WTC11 (cell line): ENCODE results near the gene IL17RC. TPM values are rescaled to one million over a fixed set of nuclear protein-coding genes. Genes with fewer than 3 reads are reported as not detected.

Experiments
- CREB1 ChIP-seq: sonication (generic); formaldehyde crosslinking; IDR thresholded peaks from 2 replicates; pipeline ENCODE4 v1.8.0; 2023; ENCODE audit warnings: mild to moderate bottlenecking, missing genetic modification reagents
- ERG ChIP-seq: fragments of 250-450 bp; sonication (Bioruptor Pico); IDR thresholded peaks from 2 replicates; pipeline ENCODE4 v1.8.0; 2021; ENCODE audit warnings: mild to moderate bottlenecking
- FOXJ3 ChIP-seq: sonication (generic); formaldehyde crosslinking; IDR thresholded peaks from 2 replicates; pipeline ENCODE4 v1.9.0; 2021; ENCODE audit warnings: missing genetic modification reagents, mild to moderate bottlenecking, borderline replicate concordance
- GABPB1 ChIP-seq: sonication (generic); formaldehyde crosslinking; IDR thresholded peaks from 2 replicates; pipeline ENCODE4 v1.8.1; 2023; ENCODE audit warnings: mild to moderate bottlenecking, missing genetic modification reagents
- GRHL2 ChIP-seq: fragments of 250-450 bp; sonication (Bioruptor Pico); IDR thresholded peaks from 2 replicates; pipeline ENCODE4 v1.8.0; 2022; ENCODE audit warnings: mild to moderate bottlenecking, moderate library complexity; ENCODE audit not compliant: insufficient replicate concordance, severe bottlenecking
- IRF2 ChIP-seq: sonication (generic); formaldehyde crosslinking; IDR thresholded peaks from 2 replicates; pipeline ENCODE4 v1.8.0; 2022; ENCODE audit warnings: low read depth, missing genetic modification reagents, borderline replicate concordance
- NFYB ChIP-seq: sonication (generic); formaldehyde crosslinking; conservative IDR thresholded peaks from 2 replicates; pipeline ENCODE4 v1.8.0; 2022; ENCODE audit warnings: low read depth, missing genetic modification reagents
- PREB ChIP-seq: sonication (generic); formaldehyde crosslinking; IDR thresholded peaks from 2 replicates; pipeline ENCODE4 v1.8.1; 2022; ENCODE audit warnings: mild to moderate bottlenecking, missing genetic modification reagents, moderate library complexity, borderline replicate concordance
- TEAD1 ChIP-seq: sonication (generic); formaldehyde crosslinking; IDR thresholded peaks from 2 replicates; pipeline ENCODE4 v1.8.0; 2022; ENCODE audit warnings: mild to moderate bottlenecking, missing genetic modification reagents
- USF1 ChIP-seq: sonication (generic); formaldehyde crosslinking; IDR thresholded peaks from 2 replicates; pipeline ENCODE4 v1.8.0; 2022; ENCODE audit warnings: mild to moderate bottlenecking, missing genetic modification reagents
- ZNF396 ChIP-seq: fragments of 250-450 bp; sonication (Bioruptor Pico); IDR thresholded peaks from 2 replicates; pipeline ENCODE4 v1.8.0; 2021; ENCODE audit warnings: mild to moderate bottlenecking, moderate library complexity, borderline replicate concordance
- ZNF423 ChIP-seq: fragments of 250-450 bp; sonication (Bioruptor Pico); IDR thresholded peaks from 2 replicates; pipeline ENCODE4 v2.1.2; 2022; ENCODE audit warnings: mild to moderate bottlenecking, moderate library complexity
- ZNF425 ChIP-seq: fragments of 250-450 bp; sonication (Bioruptor Pico); conservative IDR thresholded peaks from 2 replicates; pipeline ENCODE4 v1.9.0; 2021; ENCODE audit warnings: mild to moderate bottlenecking
- ZNF532 ChIP-seq: fragments of 250-450 bp; sonication (Bioruptor Pico); IDR thresholded peaks from 2 replicates; pipeline ENCODE4 v1.9.0; 2021; ENCODE audit warnings: mild to moderate bottlenecking, borderline replicate concordance
- total RNA-seq: library from RNA; stranded (reverse); gene quantifications from 3 replicates; pipeline ENCODE4 v1.2.3, GENCODE V29; 2021
- TF ChIP-seq, protein P1 (sequence below): sonication (generic); formaldehyde crosslinking; IDR thresholded peaks from 2 replicates; pipeline ENCODE4 v1.8.0; 2022; ENCODE audit warnings: missing genetic modification reagents
- TF ChIP-seq, protein P2 (sequence below): sonication (generic); formaldehyde crosslinking; conservative IDR thresholded peaks from 2 replicates; pipeline ENCODE4 v1.8.1; 2023; ENCODE audit warnings: mild to moderate bottlenecking, low read depth, missing genetic modification reagents, moderate library complexity

IL17RC gene
- total RNA-seq, 1 experiment from 2014 or later: 10.1 TPM

GRCh38 chr3:9933561-9934234, 16.8 kb downstream of the IL17RC start, which contains the start of gene CRELD1 (continued):
- TF ChIP-seq NFYB (CRISPR knock-in tag) (peak; percentile 74), PREB (CRISPR knock-in tag) (no peak), CREB1 (CRISPR knock-in tag) (no peak; the same call in 1 of the 2 replicates), TEAD1 (peak; percentile 88), IRF2 (no peak), GABPB1 (CRISPR knock-in tag) (peak; percentile 70), USF1 (peak; percentile 76; the same call in 1 of the 2 replicates), FOXJ3 (no peak), ZNF532 (CRISPR knock-in tag) (no peak), GRHL2 (no peak), ERG (CRISPR knock-in tag) (no peak), ZNF423 (no peak), ZNF396 (no peak), ZNF425 (CRISPR knock-in tag) (no peak)
- TF ChIP-seq, protein P1, sequence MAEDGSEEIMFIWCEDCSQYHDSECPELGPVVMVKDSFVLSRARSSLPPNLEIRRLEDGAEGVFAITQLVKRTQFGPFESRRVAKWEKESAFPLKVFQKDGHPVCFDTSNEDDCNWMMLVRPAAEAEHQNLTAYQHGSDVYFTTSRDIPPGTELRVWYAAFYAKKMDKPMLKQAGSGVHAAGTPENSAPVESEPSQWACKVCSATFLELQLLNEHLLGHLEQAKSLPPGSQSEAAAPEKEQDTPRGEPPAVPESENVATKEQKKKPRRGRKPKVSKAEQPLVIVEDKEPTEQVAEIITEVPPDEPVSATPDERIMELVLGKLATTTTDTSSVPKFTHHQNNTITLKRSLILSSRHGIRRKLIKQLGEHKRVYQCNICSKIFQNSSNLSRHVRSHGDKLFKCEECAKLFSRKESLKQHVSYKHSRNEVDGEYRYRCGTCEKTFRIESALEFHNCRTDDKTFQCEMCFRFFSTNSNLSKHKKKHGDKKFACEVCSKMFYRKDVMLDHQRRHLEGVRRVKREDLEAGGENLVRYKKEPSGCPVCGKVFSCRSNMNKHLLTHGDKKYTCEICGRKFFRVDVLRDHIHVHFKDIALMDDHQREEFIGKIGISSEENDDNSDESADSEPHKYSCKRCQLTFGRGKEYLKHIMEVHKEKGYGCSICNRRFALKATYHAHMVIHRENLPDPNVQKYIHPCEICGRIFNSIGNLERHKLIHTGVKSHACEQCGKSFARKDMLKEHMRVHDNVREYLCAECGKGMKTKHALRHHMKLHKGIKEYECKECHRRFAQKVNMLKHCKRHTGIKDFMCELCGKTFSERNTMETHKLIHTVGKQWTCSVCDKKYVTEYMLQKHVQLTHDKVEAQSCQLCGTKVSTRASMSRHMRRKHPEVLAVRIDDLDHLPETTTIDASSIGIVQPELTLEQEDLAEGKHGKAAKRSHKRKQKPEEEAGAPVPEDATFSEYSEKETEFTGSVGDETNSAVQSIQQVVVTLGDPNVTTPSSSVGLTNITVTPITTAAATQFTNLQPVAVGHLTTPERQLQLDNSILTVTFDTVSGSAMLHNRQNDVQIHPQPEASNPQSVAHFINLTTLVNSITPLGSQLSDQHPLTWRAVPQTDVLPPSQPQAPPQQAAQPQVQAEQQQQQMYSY: 0 out of 2 replicates have a peak, but pooled peaks have one; percentile 41
- TF ChIP-seq, protein P2, sequence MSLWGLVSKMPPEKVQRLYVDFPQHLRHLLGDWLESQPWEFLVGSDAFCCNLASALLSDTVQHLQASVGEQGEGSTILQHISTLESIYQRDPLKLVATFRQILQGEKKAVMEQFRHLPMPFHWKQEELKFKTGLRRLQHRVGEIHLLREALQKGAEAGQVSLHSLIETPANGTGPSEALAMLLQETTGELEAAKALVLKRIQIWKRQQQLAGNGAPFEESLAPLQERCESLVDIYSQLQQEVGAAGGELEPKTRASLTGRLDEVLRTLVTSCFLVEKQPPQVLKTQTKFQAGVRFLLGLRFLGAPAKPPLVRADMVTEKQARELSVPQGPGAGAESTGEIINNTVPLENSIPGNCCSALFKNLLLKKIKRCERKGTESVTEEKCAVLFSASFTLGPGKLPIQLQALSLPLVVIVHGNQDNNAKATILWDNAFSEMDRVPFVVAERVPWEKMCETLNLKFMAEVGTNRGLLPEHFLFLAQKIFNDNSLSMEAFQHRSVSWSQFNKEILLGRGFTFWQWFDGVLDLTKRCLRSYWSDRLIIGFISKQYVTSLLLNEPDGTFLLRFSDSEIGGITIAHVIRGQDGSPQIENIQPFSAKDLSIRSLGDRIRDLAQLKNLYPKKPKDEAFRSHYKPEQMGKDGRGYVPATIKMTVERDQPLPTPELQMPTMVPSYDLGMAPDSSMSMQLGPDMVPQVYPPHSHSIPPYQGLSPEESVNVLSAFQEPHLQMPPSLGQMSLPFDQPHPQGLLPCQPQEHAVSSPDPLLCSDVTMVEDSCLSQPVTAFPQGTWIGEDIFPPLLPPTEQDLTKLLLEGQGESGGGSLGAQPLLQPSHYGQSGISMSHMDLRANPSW (CRISPR knock-in tag): no peak
